ENCODE data around the gene DEFB127. TPM values are rescaled to one million over a fixed set of nuclear protein-coding genes. Genes with fewer than 3 reads are reported as not detected.
"Not testable (repeated sequence)": the region's sequence is repeated elsewhere in the genome, so short reads cannot be mapped to it uniquely, and the experiment has no call there.

Gene DEFB127, protein sequence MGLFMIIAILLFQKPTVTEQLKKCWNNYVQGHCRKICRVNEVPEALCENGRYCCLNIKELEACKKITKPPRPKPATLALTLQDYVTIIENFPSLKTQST
- not detected for total RNA-seq

DNA sequence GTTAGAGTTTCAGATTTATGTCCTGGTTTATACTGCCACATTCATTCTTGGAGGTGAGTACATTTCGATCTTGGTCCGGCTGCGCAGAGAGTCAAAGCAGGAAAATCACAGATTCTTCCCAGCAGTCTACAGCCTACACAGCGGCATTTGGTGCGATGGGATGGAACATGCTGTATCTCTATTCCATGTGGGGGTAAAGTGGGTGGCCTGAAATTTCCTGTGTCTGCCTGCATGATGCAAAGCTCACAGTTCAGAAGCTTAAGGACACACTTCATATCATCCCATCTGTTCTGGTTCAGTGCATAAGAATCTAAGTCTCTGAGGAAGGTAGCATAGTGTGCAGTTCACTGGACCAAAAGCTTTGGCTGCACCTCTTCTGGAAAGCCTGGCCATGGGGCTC, at the start of gene DEFB127:
Gene DEFB127, plus strand, starts transcription at position 301 of the 400 bp plus-strand sequence. Its CDS starts 91 bp downstream, at position 392.
- Mint-ChIP-seq H3K4me1 (no peaks in the 10 kb centered on the region), H3K27me3 (peaks cover 15% of the 10 kb centered on the region), H3K4me3 (no peak within 1 kb of the TSS), H3K36me3 (no peaks in the 10 kb centered on the region), H3K9me3 (no peaks in the 10 kb centered on the region), H3K27ac (no peak within 1 kb of the TSS)
- ATAC-seq (ENCODE audit: low read depth): no peak
- POLR2A ChIA-PET: no interaction called here
- no peak for DNase-seq

DNA sequence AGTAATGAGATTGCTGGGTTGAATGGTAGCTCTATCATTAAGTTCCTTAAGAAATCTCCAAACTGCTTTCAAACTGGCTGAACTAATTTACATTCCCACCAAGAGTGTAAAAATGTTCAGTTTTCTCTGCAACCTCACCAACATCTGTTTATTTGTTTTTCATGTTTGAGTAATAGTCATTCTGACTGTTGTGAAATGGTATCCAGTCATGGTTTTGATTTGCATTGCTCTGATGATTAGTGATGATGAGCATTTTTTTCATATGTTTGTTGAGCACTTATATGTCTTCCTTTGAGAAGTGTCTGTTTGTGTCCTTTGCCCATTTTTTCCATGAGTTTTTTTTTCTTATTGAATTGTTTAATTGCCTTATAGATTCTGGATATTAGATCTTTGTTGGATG, 44.9 kb upstream of the DEFB127 start:
- no peak overlapping the region for H3K27ac Mint-ChIP-seq
- DNase-seq: no peak
- H3K4me3 Mint-ChIP-seq: no peak overlapping the region
- peaks cover 2% of the 10 kb centered on the region for H3K9me3 Mint-ChIP-seq
- peaks cover 34% of the 10 kb centered on the region for H3K27me3 Mint-ChIP-seq
- H3K4me1 Mint-ChIP-seq: no peaks in the 10 kb centered on the region
- ATAC-seq (ENCODE audit: low read depth): no peak
- H3K36me3 Mint-ChIP-seq: no peaks in the 10 kb centered on the region
- POLR2A ChIA-PET: no interaction called here

DNA sequence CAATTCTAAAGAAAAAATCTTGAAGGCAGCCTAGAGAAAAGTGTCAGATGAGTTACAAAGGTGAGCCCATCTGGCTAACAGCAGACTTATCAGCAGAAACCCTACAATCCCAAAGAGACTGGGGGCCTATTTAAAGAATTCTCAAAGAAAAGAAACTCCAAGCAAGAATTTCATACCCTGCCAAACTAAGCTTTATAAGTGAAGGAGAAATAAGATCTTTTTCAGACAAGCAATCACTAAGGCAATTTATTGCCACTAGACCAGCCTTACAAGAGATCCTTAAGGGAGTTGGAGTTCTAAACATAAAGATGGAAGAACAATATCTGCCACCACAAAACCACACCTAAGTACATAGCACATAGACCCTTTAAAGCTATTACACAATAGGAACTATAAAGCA, 39.7 kb upstream of the DEFB127 start:
- DNase-seq: no peak
- no peak overlapping the region for H3K27ac Mint-ChIP-seq
- H3K36me3 Mint-ChIP-seq: no peaks in the 10 kb centered on the region
- POLR2A ChIA-PET: no interaction called here
- H3K4me3 Mint-ChIP-seq: no peak overlapping the region
- no peak for ATAC-seq (ENCODE audit: low read depth)
- peaks cover 43% of the 10 kb centered on the region for H3K27me3 Mint-ChIP-seq
- peaks cover 2% of the 10 kb centered on the region for H3K9me3 Mint-ChIP-seq
- H3K4me1 Mint-ChIP-seq: peaks cover 2% of the 10 kb centered on the region

DNA sequence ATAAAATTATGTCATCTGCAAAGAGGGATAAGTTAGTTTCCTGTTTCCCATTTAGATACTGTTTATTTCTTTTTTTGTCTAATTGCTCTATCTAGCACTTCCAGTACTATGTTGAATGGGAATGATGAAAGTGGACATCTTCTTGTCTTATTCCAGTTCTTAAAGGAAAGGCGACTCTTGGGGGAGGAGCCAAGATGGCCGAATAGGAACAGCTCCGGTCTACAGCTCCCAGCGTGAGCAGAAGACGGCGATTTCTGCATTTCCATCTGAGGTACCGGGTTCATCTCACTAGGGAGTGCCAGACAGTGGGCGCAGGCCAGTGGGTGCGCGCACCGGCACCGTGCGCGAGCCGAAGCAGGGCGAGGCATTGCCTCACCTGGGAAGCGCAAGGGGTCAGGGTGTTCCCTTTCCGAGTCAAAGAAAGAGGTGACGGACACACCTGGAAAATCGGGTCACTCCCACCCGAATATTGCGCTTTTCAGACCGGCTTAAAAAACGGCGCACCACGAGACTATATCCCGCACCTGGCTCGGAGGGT, 27.4 kb upstream of the DEFB127 start:
- H3K27me3 Mint-ChIP-seq: peaks cover 11% of the 10 kb centered on the region
- DNase-seq; H3K4me1 Mint-ChIP-seq; H3K27ac Mint-ChIP-seq; H3K4me3 Mint-ChIP-seq; POLR2A ChIA-PET; H3K9me3 Mint-ChIP-seq; H3K36me3 Mint-ChIP-seq; ATAC-seq (ENCODE audit: low read depth): not testable (repeated sequence)

DNA sequence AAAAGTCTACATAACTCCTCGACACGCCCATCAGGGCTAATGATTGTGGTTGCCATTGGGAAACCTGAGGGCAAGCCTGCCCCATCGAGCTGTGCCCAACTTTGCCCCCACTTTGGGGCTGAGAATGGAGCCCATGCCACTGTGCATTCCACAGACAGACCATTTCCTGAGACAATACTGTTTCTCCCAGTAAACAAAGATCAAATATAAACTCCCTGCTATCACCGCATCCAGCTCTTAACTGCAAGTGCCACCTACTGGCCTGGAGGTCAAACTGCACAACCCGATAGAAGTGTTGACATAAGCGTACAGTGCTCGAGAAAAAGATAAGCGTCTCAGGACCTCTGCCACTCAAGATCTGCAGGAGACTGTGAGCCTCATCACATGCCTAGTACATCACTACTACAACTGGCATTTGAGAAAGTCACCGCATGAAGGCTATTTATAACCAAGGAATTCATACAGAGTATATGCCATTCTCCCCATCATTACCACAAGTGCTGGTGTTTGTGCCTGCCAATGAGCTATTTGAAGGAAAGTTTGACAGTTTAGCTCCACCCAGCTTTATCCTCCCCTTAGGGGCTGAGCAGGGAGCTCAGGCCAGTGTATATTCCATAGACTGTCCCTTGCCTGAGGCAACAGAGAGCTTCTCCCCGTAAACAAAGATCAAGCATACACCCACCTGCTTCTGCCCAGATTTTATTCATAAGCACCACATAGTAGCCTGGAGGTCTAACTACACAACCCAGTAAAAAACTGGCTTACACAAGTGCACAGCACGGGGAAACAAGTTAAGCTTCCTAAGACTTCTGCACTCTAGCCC, 19.4 kb upstream of the DEFB127 start:
- POLR2A ChIA-PET: no interaction called here
- Mint-ChIP-seq H3K36me3 (no peaks in the 10 kb centered on the region), H3K4me1 (no peaks in the 10 kb centered on the region), H3K27ac (no peak overlapping the region), H3K4me3 (no peak overlapping the region), H3K27me3 (peaks cover 36% of the 10 kb centered on the region), H3K9me3 (no peaks in the 10 kb centered on the region)
- DNase-seq (no peak), ATAC-seq (ENCODE audit: low read depth) (no peak)

DNA sequence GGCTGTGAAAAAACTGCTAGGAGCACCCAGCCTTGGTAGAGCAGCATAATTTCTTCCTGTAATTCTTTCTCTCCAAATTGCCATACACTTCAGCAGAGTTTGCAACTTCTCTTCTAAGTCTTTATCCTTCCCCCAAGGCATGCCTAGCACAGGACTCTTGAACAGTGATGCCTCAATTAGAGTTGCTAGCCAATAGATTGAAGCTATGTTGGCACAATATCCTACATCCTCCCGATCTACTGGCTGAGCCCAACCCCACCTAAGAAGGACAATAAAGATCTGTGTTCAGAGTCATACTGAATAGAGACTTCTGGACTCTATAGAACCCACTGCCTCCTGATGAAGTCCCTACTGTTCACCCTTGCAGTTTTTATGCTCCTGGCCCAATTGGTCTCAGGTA, 15.0 kb upstream of the DEFB127 start, which contains the start of gene DEFB126:
Gene DEFB126, plus strand, starts transcription at position 301 of the 400 bp plus-strand sequence. Its CDS starts 39 bp downstream, at position 340.
- no peak for DNase-seq
- POLR2A ChIA-PET: no interaction called here
- no peak within 1 kb of the TSS for H3K4me3 Mint-ChIP-seq
- peaks cover 44% of the 10 kb centered on the region for H3K27me3 Mint-ChIP-seq
- no peak within 1 kb of the TSS for H3K27ac Mint-ChIP-seq
- no peaks in the 10 kb centered on the region for H3K36me3 Mint-ChIP-seq
- H3K9me3 Mint-ChIP-seq: no peaks in the 10 kb centered on the region
- no peak for ATAC-seq (ENCODE audit: low read depth)
- H3K4me1 Mint-ChIP-seq: no peaks in the 10 kb centered on the region

DNA sequence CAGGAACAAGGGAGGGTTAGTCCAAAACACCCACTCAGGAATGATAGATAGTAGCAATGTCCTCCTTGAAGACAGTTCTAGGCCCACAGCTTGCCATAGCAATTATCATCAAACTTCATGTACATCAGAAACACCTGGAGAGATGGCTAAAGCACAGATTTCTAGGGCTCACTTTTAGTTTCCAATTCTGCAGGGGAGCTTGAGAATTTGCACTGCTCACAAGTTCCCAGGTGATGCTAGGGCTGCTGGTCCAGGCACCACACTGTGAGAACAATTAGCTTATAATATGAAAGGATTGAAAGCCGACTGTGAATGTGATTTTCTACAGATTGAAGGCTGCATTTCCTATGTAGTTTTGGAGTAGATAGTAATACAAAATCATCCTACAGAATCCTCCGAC, 11.4 kb upstream of the DEFB127 start:
- POLR2A ChIA-PET: no interaction called here
- Mint-ChIP-seq H3K9me3 (no peaks in the 10 kb centered on the region), H3K4me1 (no peaks in the 10 kb centered on the region), H3K4me3 (no peak overlapping the region), H3K36me3 (no peaks in the 10 kb centered on the region), H3K27ac (no peak overlapping the region), H3K27me3 (peaks cover 25% of the 10 kb centered on the region)
- no peak for DNase-seq
- no peak for ATAC-seq (ENCODE audit: low read depth)

DNA sequence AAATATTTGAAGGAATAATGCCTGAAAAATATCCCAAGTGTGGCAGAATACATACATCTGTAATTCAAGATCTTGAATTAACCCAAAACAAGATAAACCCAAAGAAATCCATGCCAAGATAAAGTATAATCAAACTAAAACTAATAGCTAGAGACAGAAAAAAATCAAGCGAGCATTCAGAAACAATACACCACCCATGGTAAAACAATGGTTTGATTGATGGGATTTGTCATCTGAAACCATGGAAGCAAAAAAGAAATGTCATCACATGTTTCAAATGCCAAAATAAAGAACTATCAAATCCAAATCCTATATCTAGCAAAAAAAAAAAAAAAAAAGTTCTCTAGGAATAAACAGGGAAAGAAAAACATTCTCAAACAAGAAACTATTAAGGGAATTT, 5.1 kb upstream of the DEFB127 start:
- DNase-seq (no peak), ATAC-seq (ENCODE audit: low read depth) (no peak)
- no peaks in the 10 kb centered on the region for H3K4me1 Mint-ChIP-seq
- peaks cover 9% of the 10 kb centered on the region for H3K27me3 Mint-ChIP-seq
- no peak overlapping the region for H3K4me3 Mint-ChIP-seq
- no peaks in the 10 kb centered on the region for H3K36me3 Mint-ChIP-seq
- no peaks in the 10 kb centered on the region for H3K9me3 Mint-ChIP-seq
- POLR2A ChIA-PET: no interaction called here
- H3K27ac Mint-ChIP-seq: no peak overlapping the region

DNA sequence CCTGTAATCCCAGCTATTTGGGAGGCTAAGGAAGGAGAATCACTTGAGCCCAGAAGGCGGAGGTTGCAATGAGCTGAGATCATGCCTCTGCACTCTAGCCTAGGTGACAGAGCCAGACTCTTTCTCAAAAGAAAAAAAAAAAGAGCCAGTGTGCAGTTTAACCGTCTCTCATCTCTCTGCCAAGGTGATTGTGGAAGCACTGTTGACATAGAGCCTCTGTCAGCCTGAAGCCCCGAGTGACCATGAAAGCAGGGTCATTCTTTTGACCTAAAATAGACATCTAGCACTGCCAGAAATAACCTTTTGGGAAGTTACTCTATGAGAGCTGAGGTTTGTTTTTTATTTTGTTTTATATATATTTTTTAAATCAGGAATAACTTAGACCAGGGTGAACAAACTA, 7.4 kb downstream of the DEFB127 start:
- H3K4me3 Mint-ChIP-seq: no peak overlapping the region
- DNase-seq: no peak

DNA sequence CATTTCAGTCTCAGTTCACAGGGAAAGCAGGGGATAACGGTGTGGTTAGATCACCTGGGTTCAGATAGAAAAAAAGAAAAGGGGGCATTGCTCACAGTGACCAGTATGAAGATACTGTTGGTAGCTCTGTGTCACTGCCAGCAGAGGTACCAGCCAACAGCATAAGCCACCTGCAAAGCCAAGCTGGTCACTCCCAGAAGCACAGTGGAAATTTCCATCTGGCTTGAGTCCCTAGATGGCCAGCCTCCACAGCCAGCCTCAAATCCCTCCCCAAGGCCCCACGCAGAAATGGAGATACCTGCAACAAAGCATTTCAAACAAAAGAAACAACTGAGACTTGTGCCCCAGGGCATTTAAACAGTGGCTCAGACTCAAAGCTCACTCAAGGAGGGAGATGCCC, 11.6 kb downstream of the DEFB127 start:
- H3K4me1 Mint-ChIP-seq: no peaks in the 10 kb centered on the region
- H3K9me3 Mint-ChIP-seq: no peaks in the 10 kb centered on the region
- no peaks in the 10 kb centered on the region for H3K36me3 Mint-ChIP-seq
- ATAC-seq (ENCODE audit: low read depth): no peak
- H3K4me3 Mint-ChIP-seq: no peak overlapping the region
- no peak for DNase-seq
- H3K27me3 Mint-ChIP-seq: peaks cover 24% of the 10 kb centered on the region
- H3K27ac Mint-ChIP-seq: no peak overlapping the region
- POLR2A ChIA-PET: no interaction called here

More for the DNA sequence above, 7.4 kb downstream of the DEFB127 start:
- H3K27ac Mint-ChIP-seq: no peak overlapping the region
- peaks cover 24% of the 10 kb centered on the region for H3K27me3 Mint-ChIP-seq
- no peaks in the 10 kb centered on the region for H3K9me3 Mint-ChIP-seq
- no peaks in the 10 kb centered on the region for H3K36me3 Mint-ChIP-seq
- ATAC-seq (ENCODE audit: low read depth): no peak
- H3K4me1 Mint-ChIP-seq: no peaks in the 10 kb centered on the region
- POLR2A ChIA-PET: no interaction called here

DNA sequence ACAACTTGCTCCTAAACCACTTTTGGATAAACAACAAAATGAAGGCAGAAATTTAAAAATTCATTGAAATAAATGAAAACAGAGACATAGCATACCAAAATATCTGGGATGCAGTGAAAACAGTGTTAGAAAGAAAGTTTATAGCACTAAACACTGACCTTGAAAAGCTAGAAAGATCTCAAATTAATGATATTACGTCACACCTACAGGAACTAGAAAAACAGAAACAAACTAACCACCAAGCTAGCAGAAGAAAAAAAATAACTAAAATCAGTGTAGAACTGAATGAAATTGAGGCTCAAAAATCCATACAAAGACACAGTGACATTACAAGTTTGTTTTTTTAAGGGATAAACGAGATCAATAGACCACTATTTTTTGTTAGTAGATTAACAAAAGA, 27.0 kb downstream of the DEFB127 start:
- Mint-ChIP-seq H3K27me3 (peaks cover 59% of the 10 kb centered on the region), H3K9me3 (peaks cover 14% of the 10 kb centered on the region)
- ATAC-seq (ENCODE audit: low read depth): no peak

DNA sequence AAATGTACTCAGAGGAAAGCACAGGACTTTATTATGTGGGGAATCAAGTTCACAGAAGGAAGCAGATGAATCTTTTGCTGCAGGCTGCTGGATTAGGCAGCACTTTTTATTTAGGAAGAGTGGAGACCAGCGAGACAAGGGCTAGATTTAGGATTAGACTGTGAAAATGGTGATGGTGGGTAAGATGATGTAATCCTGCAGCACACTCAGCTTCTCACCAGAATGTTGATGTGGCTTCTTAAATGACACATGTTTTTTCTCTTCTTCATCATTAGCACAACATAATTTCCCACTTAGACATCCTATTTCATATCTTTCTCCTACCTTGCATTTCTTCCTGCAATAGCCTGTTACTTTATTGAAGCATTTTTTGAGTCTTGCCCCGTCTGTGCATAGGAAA, 30.5 kb downstream of the DEFB127 start:
- H3K4me1 Mint-ChIP-seq: peaks cover 8% of the 10 kb centered on the region
- POLR2A ChIA-PET: no interaction called here
- no peak for DNase-seq
- H3K36me3 Mint-ChIP-seq: no peaks in the 10 kb centered on the region
- H3K27me3 Mint-ChIP-seq: peaks cover 48% of the 10 kb centered on the region
- no peak overlapping the region for H3K4me3 Mint-ChIP-seq
- no peak for ATAC-seq (ENCODE audit: low read depth)
- H3K9me3 Mint-ChIP-seq: peaks cover 17% of the 10 kb centered on the region
- H3K27ac Mint-ChIP-seq: no peak overlapping the region

More for the DNA sequence above, 27.0 kb downstream of the DEFB127 start:
- Mint-ChIP-seq H3K4me3 (no peak overlapping the region), H3K4me1 (peaks cover 8% of the 10 kb centered on the region), H3K27ac (no peak overlapping the region), H3K36me3 (no peaks in the 10 kb centered on the region)
- DNase-seq: no peak
- POLR2A ChIA-PET: no interaction called here

DNA sequence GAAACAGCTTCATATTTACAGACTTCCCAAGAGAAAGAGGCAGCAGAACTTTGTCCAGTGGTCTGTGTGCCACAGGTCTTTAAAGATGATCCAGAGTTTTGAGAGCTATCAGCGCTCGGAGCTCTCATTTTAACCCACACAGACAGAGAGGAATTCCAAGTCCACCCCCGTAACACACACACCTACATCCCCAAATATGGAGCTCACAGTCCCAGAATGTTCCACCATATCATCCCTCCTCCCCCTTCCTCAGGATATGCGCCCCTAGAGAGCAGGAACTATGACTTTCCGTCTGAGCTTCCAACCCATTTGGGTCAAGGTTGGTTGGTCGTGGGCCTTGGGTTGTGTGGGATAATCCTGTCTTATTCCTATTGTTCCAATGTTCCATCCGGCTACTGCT, 32.4 kb downstream of the DEFB127 start, which contains the start of gene DEFB128:
Gene DEFB128, minus strand, starts transcription at position 101 of the 400 bp plus-strand sequence. Its CDS starts 88 bp downstream, at position 13.
- ATAC-seq (ENCODE audit: low read depth) (no peak), DNase-seq (no peak)
- peaks cover 1% of the 10 kb centered on the region for H3K4me1 Mint-ChIP-seq
- no peaks in the 10 kb centered on the region for H3K36me3 Mint-ChIP-seq
- H3K27me3 Mint-ChIP-seq: peaks cover 39% of the 10 kb centered on the region
- H3K9me3 Mint-ChIP-seq: peaks cover 7% of the 10 kb centered on the region
- H3K4me3 Mint-ChIP-seq: no peak within 1 kb of the TSS
- POLR2A ChIA-PET: no interaction called here
- H3K27ac Mint-ChIP-seq: no peak within 1 kb of the TSS

DNA sequence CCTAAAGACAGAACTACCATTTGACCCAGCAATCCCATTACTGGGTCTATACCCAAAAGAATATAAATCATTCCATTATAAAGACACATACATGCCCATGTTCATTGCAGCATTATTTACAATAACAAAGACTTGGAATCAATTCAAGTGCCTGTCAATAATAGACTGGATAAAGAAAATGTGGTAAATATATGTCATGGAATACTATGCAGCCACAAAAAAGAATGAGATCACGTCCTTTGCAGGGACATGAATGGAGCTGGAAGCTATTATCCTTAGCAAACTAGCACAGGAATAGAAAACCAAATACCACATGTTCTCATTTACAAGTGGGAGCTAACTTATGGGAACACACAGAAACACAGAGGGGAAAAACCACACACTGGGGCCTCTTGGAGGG, 41.0 kb downstream of the DEFB127 start:
- DNase-seq (no peak), ATAC-seq (ENCODE audit: low read depth) (no peak)
- Mint-ChIP-seq H3K27me3 (peaks cover 6% of the 10 kb centered on the region), H3K4me1 (no peaks in the 10 kb centered on the region), H3K36me3 (no peaks in the 10 kb centered on the region), H3K4me3 (no peak overlapping the region), H3K9me3 (no peaks in the 10 kb centered on the region), H3K27ac (no peak overlapping the region)
- POLR2A ChIA-PET: no interaction called here

All from activated naive CD8-positive, alpha-beta T cell treated with anti-CD3 and anti-CD28 coated beads, Interleukin-2, amount 10 ng/mL, durations not matched to agents 7 days and 5 days (primary cell).